Colon (tissue), 2 donors: ENCODE results near the gene CLDND1.
"Not testable (repeated sequence)": the region's sequence is repeated elsewhere in the genome, so short reads cannot be mapped to it uniquely, and the experiment has no call there.

Experiments
- FAIRE-seq: peaks from 2 replicates; lab custom pipeline; 2012; peaks lifted over from hg19 to GRCh38; lab: Jason Lieb, UNC
- donor health status: control.
- donor health status: control.

Gene CLDND1

DNA sequence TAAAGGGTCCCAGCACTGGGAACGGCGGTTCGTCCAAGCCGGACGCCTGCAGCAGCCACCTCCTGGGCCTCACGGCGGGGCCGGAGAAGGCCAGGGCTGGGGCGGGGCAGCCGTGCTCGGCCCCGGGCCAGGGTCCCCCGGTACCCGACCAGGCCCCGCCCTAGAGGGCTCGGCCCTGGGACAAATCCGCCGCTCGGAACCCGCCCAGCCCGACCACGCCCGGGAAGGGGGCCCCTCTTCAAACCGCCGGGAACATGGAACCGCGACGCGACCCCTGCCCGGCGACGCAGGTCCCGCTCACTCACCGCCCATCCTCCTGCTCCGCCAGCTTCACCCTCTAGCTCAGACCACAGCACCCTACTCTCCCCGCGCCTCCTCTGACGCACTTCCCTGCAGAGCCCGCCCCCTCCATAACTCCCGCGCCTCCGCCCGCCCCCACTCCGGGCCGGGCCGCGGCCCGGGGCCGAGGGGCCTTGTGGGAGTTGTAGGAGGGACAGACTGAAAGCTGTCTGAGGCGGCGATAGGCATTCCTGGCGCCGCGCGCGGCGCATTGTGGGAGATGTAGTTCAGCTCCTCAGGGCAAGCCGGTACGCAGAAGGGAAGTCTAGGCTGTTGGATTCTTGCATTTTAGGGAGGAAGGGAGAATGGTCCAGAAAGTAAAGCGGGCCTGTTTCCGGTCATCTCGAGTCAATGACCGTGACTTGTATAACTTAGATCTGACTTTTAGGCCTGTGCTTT, at the start of gene CLDND1:
Gene CLDND1 (minus strand): TSS at position 359 of the 738 bp plus-strand sequence. CDS start 1,478 bp downstream, outside the sequence.
- FAIRE-seq = no peak

DNA sequence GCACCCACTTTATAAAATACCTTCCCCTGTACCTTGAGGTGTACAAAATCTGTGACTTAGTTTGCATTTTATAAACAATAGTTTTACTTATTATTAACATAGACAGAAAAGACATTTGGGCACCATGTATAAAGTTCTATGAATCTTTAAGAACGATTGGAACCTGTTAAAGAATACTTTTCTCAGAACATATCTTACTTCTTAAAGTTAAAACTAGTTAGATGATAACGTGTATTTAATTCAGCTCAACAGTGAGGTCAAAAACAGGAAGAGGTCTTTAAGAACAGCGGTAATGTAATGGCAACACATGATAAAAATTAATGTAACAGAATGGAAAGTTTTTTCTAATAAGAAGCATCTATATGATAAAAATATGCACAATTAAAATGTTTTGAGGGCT, 45.7 kb upstream of the CLDND1 start:
- no peak for FAIRE-seq

DNA sequence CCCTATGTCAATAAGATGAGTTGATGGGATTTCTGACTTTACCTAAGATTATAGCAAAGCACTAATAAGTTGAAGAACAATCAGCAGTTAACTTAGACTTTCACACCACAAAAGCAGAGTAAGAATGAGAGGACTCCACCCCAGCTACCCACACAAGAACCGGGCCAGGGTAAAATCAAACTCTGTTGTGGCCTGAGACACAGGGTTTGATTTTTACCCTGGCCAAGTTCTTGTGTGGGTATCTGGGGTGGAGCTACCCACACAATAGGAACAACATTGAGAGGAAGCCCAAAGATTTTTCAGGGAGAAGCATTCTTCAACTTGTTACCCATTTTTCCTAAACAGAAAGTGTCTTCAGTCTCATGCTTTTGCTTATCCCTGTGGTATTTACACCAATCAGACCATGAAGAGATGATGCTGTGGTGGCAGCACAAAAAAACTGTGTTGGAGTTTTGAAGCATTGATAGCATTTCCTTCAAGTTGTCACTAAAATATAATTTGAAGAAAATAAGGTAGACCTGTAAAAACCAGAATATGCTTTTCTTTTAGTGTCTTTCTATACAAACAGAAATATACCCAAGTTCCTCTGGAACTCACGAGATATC, 45.1 kb upstream of the CLDND1 start:
- FAIRE-seq = no peak

DNA sequence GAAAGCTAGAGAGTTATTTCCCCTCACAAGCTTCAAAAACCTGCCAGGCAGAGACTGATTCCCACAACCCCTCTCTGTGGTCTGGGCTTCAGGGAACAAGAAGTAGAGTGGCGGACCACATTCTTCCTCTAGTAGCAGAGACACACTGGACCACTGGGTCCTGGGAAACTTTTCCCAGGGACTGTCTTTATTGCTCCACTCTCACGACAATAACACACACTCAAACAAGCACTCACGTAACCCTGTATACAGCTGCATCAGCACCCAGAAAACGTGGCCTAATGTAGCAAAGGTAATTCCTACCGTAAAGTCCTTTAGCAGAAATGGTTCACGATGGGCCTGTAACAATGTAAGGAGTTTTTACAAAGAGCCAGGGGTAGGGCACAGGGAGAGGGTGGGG, 43.1 kb upstream of the CLDND1 start:
- FAIRE-seq = no peak

DNA sequence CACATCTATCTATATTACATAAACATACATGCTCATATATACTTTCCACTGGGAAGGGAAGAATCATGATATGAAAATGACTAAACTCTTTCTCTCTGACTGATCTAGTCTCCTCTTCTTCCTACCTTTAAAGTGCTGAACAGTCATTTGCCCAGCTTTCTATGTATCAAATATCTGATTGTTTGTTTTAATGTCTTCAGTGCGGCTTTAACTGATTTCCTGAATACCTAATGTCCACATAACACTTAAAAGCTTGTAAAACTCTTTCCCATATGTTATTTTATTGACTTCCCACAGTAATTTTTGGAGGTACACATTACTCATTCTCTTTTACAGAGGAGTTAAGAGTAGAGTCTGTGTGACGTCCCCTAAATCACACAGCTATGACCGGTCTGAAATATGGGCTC, 42.5 kb upstream of the CLDND1 start:
- no peak for FAIRE-seq

DNA sequence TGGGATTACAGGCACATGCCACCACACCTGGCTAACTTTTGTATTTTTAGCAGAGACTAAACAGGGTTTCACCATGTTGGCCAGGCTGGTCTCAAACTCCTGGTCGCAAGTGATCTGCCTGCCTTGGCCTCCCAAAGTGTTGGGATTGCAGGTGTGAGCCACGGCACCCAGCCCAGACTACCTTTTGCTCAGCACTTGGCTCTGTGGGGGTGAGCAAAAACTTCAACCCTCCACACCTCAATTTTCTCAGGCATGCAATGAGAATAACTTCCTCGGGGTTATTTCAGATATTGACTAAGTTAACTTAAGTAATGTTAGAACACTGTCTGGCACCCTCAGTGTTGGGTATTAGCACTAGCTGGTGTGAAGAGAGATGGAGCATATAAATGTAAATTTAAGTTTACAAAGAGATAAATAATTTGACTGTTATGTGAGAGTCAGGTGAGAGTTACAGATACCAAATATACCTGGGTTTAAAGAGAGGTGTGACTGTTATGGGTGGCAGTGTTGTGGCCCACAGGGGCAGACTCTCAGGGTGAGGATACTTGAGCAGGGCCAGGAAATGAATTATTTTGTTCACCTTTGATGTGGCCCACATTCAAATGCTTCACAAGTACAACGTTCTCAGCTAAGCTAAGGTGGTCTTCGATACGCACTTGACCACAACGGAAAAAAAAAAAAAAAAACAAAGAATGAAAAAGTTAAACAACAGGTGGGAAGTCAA, 41.7 kb upstream of the CLDND1 start:
- FAIRE-seq = no peak

DNA sequence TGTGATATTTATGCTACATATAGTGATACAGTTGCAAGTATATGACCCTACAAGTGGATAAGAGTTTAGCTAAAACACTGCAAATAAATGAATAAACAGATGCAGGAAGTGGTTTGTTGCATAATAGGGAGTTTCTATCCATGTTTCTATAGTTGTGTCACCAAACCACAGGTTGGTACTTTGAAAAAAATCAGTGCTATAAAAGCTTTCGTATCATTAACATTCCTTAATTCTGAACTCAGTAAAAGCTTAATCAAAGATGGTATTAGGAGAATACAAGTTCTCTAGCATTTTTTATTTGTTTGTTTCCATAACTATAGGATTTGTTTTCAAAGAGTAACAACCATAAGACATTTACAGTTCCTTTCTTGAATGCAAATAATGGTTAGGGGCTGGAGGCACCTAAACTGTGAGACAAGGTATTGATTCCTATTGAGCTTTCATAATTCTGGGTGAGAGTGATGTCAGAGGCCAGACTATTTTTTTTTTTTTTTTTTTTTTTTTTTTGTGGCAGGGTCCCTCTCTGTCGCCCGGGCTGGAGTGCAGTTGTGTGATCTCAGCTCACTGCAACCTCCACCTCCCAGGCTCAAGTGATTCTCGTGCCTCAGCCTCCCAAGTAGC, 41.1 kb upstream of the CLDND1 start:
- FAIRE-seq = peak; percentile 5

DNA sequence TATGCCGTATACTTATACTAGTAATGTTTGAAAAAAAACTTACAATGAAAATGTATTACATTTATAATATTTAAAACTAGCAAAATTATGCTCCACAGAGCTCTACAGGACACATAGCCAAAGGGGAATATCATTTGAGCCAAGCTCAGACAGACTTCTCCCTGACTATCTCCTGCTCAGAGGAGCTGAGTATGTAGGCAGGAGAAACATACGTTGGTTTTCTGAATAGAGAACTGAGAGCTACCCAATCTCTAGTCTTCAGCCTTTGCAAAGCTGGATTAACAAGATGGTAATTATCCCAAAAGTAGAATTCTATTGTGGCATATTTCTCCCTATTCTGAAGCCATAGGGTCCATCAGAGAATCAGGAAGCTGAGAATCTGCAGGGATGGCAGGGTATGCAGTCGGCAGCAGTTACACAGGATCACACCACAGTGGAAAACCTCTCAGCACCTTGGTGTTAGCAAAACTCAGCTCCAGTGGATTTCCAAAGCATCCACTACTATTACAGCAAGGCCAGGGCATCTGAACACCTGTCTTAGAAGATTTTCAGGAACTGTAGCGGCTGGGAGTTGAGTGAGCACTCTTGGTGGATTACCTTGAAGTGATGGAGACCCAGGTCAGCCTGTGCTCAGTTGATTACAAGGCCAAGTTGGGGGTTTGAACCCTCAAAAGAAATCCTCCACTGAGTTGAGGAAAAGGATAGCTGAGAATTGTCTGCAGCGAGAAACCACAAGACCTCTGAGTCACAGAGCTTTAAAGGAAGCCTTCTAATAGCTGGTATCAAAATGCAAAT, 39.2 kb upstream of the CLDND1 start:
- no peak for FAIRE-seq

DNA sequence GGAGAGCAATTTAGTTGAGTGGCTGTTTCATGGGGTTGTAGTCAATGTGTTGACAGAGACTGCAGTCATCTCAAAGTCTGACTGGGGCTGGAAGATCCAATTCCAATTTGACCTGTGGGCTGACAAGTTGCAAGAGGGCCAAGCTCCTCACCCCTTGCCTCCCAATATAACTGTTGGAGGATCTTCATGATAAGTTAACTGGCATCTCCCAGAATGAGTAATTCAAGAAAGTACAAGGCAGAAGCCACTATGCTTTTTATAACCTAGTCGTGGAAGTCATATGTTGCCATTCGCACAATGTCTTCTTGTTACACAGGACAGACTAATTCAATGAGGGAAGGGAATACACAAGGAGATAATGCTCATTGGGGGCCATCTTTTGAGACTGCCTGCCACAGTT, 38.2 kb upstream of the CLDND1 start:
- no peak for FAIRE-seq

DNA sequence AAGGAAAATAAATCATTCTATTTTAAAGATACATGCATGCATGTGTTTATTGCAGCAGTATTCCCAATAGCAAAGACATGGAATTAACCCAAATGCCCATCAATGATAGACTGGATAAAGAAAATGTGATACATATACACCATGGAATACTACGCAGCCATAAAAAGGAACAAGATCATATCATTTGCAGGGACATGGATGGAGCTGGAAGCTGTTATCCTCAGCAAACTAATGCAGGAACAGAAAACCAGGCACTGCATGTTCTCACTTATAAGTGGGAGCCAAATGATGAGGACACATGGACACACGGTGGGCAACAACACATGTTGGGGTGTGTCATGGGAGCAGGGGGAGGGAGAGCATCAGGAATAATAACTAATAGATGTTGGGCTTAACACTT, 37.1 kb upstream of the CLDND1 start:
- FAIRE-seq = not testable (repeated sequence)

DNA sequence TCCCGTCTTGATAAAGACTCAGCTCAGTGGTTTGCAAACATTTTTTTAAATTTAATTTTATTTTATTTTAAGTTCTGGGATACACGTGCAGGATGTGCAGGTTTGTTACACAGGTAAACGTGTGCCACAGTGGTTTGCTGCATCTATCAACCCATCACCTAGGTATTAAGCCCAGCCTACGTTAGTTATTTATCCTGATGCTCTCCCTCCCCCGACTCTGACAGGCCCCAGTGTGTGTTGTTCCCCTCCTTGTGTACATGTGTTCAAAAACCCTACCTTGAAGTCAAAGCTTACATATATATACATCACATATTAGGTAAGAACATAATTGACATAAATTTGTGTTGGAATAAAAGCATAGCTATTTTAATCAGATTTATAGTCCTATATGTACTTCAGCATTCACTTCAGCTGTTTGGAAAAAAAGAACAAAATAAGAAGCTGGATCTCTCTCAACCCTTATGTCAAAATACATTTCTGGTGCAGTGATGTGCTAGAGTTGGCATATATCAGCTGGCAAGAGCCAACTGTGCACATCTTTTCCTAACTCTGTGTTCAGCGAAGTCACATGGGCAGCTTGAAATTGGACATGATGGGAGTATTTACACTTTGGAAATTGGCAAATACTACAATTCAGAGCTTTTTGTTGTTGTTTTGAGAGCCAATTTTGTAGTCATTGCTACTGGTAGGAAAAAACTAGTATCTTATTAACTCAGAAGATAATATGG, 35.6 kb upstream of the CLDND1 start:
- FAIRE-seq = no peak

DNA sequence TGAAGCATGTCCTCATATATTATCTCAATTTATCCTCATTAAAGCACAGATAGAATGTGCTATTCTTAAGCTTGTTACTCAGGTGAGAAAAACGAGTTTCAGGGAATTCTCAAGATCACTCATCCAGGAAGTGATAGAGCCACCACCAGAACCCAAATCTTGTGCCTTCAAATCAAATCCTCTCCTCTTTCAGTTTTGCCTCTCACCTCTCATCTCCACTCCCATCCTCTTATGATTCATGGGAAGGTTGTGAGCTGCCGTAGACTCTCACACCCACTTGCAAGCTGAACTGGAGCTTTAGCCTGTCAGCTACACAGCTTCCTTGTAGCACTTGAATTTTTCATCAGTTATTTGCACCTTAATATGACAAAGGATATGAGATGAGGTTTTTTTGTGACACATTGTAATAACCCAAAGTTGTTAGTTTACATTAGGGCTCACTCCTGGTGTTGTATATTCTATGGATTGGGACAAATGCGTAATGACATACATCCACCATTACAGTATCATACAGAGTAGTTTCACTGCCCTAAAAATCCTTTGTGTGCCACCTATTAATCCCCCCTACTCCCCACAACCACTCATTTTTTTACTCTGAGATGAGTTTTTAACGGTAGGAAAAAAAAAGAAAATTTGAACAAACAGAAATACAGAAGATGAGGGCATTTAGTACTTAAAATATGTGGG, 34.8 kb upstream of the CLDND1 start:
- no peak for FAIRE-seq

DNA sequence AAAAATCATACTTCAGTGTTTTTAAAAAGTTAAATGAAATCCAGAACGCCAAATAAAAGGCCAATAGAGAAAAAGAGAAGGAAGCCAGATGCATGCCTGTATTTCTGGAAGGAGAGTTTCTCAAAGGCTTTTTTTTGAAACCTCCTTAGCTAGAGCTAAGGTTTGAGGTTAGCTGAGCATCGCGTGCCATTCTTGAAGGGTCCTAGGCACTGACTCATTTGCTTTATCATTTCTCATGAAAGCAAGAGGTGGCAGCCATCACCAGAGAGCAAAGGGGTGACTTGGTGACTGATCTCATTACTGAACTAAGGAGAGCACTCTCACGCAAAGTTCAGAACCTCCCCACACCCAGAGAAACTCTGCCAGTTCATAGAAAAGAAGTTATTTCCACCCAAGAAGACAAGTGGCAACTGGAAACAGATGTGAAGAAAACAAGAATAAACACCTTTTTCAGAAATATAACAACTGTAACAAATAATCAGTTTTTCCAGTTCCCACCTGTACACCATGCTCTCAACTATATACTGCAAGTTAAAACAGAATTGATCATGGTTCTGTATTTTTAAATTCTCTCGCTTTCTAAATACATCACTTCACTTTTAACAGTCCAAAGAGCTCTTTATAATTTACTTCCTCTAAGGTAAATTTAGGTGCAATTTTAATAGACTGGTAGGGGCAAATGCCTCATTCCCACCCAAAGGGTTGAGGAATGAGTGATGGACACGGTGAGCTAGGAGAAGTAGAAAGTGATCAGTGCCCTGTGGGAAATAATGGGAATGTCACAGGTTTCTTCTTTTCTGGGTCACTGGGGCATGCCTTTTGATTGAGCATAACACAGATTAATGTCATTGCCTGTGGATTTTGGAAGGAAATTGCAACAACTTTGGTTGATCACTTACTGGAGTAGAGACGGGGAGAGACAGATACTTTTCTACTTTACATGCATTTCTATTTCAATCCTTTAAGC, 33.7 kb upstream of the CLDND1 start:
- no peak for FAIRE-seq

DNA sequence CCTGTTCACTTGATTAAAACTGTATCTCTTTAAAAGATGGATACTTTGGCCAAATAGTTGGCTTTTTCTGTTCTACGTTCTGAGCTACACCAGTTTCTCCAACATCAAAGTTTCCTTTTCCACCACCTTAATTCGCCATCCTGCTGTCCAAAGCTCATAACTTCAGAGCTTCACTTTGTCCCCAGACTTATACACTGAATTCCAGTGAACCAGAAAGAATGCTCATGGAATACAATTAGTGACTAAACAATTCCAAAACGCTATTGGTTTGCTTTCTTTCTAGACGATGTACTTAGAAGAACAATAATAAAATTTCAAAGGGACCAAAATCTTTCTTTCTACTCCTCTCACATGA, 32.3 kb upstream of the CLDND1 start:
- no peak for FAIRE-seq

DNA sequence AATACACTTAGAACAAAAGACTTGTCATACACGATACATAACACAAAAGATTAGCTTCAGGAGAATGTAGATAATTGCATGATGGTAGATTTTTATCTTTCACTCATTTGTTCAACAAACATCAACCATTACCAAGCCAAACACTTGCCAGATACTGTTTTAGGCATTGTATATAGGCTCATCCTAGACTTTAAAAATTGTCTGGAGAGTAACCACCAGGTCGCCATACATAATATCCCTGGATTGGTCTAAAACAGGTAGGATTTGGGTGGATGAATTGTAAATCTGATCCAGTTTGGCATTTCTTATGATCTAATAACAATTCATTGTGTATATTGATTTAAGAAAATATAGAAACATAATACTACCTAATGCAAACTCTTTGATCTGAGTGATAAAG, 31.9 kb upstream of the CLDND1 start:
- FAIRE-seq = no peak

DNA sequence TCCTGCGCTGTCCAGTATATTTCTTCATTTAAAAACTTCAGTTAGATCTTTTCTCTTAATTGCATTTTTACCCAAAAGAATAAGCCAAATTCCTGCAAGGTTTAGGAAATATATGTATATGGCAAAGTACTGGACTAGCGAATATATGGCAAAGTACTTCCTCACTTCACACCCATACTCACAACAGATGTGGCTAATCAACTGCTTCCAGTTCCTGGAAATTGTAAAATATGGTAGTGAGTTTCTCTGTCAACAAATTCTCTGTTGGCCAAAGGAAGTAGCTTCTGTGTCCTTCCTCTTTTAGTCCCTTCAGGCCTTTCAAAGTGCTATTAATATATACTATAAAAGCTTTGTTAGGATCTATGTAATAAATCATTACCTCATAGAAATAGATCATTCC, 31.1 kb upstream of the CLDND1 start:
- FAIRE-seq = no peak

DNA sequence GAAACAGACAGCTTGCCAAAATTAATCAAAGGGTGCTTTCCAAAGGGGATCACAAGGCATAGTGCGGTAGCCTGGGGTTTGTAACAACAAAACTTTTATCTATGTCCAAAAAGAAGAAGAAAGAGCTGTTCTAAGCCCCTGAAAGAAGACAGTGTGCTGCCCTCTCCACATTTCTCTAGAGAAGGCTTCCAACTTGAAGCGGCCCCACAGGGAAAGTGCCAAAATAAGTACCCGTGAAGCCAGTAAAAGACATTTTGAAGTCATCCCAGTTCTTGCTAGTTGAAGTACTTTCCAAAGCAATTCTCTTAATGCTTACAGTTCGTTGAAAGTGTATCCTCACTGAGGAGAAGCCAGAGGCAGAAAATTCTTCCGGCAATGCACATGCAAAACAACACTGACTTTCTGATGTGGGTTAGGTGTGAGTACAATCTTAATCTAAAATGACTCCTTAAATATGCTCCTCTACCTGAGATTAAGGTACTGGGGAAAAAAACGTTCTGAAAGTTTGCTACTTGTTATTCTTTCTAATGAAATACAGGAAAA, 30.4 kb upstream of the CLDND1 start:
- no peak for FAIRE-seq

DNA sequence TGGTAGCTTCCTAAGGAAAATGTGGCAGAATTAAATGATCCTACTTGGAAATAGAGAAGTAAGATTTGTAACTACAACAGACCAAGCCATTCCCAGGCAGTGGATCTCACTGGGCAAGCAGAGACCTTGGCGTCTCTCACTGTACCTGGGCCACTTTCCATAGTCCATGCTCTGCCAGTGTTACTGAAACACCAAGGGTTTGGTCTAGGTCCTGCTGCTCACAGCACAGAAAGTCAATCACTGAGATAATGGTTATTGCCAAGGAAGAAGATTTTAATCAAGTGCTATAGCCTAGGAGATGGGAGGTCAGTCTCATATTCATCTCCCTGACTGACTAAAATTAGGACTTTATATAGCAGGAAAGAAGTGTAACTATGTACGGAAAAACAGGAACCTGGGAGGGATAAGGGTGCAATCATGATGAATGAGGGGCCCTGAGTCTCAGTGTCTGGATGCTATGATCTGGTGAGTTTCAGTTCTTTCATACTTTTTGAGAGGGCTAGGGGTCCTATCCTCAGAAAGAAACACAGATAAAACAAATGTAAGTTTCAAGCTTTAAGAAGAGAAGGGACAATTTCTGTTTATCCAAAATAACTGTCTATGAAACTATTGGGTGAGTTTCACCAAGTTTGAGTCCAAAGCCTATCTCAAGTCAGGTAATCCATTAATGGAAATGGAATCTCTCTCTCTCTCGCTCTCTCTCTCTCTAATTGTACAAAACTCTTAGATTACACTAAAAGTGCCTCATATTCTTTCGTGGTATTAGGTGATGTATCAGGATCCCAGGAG, 29.7 kb upstream of the CLDND1 start:
- FAIRE-seq = no peak

DNA sequence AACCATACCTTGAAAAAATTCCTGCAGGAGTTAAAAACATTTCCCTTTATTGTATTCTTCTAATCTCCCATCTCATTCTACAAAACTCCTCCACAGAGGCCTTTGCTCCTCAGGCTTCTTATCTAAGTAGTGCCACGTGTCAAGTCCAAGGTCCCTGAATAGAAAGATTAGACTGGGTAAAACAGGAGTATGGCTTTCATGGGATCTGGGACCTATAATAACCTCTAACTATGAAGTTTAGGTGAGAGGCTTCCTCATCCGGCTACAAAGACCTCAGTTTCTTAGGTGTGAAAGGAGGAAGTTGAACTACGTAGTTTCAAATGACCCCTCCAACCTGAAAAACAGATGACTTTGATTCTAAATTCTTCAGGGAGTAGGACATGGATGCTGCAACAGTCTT, 29.1 kb upstream of the CLDND1 start:
- no peak for FAIRE-seq
